ENCODE results near the gene SCT.

The SCT gene

DNA sequence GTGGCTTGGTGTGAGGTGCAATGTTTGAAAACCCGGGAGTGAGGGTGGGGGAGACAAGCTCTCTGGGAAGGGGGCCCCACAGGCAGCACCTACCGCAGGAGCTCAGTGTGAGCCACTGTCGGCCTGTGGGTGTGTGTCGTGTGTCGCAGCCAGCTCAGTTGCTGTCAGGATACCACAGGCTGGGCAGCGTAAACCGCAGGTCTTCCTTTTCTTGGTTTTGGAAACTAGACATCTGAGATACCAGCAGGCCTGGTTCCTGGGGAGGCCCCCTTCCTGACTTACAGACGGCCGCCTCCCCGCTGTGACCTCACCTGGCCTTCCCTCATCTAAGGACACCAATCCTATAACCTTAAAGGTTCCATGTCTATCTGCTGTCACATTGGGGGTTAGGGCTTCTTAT is 30.6 kb downstream of the SCT start:
- H3K27ac ChIP-seq: no peak overlapping the region
- TF ChIP-seq ZFX (IDR thresholded peaks at IDR 0.05): no peak
- TF ChIP-seq, protein P1, sequence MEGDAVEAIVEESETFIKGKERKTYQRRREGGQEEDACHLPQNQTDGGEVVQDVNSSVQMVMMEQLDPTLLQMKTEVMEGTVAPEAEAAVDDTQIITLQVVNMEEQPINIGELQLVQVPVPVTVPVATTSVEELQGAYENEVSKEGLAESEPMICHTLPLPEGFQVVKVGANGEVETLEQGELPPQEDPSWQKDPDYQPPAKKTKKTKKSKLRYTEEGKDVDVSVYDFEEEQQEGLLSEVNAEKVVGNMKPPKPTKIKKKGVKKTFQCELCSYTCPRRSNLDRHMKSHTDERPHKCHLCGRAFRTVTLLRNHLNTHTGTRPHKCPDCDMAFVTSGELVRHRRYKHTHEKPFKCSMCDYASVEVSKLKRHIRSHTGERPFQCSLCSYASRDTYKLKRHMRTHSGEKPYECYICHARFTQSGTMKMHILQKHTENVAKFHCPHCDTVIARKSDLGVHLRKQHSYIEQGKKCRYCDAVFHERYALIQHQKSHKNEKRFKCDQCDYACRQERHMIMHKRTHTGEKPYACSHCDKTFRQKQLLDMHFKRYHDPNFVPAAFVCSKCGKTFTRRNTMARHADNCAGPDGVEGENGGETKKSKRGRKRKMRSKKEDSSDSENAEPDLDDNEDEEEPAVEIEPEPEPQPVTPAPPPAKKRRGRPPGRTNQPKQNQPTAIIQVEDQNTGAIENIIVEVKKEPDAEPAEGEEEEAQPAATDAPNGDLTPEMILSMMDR (conservative IDR thresholded peaks at IDR 0.05): no peak

DNA sequence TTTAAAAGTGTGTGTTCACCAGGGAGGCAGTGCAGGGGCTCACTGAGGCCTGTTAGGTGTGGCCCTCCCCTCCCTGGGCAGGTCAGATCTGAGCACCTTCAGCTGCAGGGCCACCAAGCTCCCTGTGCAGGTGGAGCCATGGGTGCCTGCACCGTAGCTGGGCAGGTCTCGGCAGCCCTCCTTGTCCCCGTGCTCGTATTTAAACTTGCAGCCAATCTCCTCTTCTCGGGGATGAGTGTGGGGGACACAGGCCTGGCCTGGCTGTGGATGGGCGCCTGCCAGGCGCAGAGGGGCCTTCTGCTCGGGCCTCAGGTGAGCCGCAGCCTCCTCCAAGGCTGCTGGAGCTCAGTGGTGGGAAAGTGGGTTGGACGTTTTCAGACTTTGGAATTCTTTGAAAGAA is 31.6 kb downstream of the SCT start:
- no peak overlapping the region for H3K27ac ChIP-seq
- TF ChIP-seq ZFX (IDR thresholded peaks at IDR 0.05): no peak
- TF ChIP-seq, protein P1 (conservative IDR thresholded peaks at IDR 0.05): no peak

DNA sequence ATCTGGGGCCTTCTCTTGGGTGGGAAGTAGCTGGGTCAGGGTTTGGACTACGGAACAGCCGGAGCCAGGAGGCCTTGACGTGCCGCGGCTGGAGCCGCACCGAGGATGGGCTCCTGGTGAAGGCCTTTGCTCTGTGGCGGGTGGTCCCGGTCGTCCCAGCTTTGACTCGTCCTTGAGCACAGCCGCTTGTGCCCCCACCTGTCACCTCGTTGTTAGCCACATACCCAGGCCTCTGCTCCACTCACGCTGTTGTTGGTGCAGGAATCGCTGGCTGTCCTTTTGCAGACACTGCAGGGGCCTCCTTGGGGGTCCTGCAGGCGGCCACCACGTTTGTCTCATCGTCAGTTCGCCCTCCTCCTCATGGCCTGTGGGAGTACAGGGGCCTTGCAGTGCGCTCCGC is 33.6 kb downstream of the SCT start:
- no peak overlapping the region for H3K27ac ChIP-seq
- TF ChIP-seq, protein P1 (conservative IDR thresholded peaks at IDR 0.05): no peak
- no peak for TF ChIP-seq ZFX (IDR thresholded peaks at IDR 0.05)

DNA sequence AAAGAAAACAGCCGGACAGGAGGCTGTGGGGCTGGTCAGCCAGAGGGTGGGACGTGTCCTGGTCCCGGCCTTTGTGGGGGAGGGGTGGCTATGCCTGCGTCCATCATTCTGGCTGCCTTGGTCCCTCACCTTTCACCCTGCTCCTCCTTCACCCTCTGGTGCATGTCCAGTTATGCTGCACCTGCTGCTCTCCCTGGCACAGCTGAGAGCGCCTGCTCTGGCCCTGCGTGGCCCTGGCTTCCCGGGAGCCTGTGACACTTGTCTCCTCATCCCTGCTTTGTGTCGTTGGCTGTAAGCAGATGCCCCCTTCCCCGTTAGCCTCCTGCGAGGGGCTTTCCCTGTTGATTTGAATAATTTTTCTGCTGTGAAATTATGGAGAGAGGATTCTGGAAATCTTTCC is 34.1 kb downstream of the SCT start:
- H3K27ac ChIP-seq: no peak overlapping the region
- TF ChIP-seq ZFX (IDR thresholded peaks at IDR 0.05): no peak
- TF ChIP-seq, protein P1 (conservative IDR thresholded peaks at IDR 0.05): no peak

DNA sequence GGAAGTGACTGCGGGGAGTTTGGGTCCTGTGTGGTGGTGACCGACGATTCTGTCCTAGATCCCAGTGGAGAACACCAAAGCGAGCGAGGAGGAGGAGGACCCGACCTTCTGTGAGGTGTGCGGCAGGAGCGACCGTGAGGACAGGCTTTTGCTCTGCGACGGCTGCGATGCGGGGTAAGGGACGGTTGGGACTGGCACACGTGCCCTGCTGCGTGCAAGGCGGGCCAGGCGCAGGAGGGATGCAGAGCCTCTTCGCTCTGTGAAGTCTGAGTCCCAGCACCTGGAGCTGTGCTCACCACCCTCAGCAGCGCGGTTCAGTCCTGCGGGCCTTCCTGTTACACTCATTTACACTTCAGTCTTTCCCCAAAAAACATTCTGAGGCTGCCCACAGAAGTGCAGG is 34.5 kb downstream of the SCT start:
- no peak for TF ChIP-seq ZFX (IDR thresholded peaks at IDR 0.05)
- TF ChIP-seq, protein P1 (conservative IDR thresholded peaks at IDR 0.05): no peak
- H3K27ac ChIP-seq: no peak overlapping the region

DNA sequence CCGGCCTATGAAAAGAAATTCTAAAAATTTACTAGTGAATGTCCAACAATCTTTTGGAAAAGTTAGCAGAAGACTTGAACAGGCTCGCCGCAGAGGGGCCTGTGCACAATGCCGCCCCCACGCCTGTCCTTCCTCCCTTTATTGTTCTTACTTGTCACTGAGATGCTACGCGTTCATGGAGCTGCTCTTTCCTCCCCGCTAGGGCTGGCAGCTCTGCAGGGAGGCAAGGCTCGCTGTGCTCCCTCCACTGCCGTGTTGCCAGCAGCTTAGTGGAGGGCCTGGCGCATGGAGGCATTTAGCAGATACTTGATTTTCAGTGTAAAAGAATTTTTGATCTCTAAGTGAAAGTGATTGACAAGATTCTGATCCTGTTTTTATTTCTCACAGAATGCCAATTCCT is 36.0 kb downstream of the SCT start:
- no peak for TF ChIP-seq ZFX (IDR thresholded peaks at IDR 0.05)
- TF ChIP-seq, protein P1 (conservative IDR thresholded peaks at IDR 0.05): no peak
- no peak overlapping the region for H3K27ac ChIP-seq

DNA sequence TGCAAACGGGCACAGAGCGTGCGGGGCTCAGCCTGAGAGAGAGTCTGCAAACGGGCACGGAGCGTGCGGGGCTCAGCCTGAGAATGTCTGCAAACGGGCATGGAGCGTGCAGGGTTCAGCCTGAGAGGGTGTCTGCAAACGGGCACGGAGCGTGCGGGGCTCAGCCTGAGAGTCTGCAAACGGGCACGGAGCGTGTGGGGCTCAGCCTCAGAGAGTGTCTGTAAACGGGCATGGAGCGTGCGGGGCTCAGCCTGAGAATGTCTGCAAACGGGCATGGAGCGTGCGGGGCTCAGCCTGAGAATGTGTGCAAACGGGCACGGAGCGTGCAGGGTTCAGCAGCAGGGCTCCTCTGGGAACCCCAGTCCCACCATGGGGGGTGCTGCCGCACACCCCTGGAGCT is 37.2 kb downstream of the SCT start:
- H3K27ac ChIP-seq: no peak overlapping the region
- TF ChIP-seq ZFX (IDR thresholded peaks at IDR 0.05): no peak
- TF ChIP-seq, protein P1 (conservative IDR thresholded peaks at IDR 0.05): no peak
